Head of caudate nucleus (tissue), 42 donors: Measurements from ENCODE around the gene FBRS.

Experiments
- DNase-seq, 42 donors: peaks; one replicate each; pipeline versions ENCODE4 v3.0.0 to v3.0.0-alpha.2; 2020 to 2021; ENCODE audit warnings: mixed read lengths in 7 of 42
- intact Hi-C: fragments of 100-400 bp; cut with DNase I; formaldehyde crosslinking; loops from one replicate; pipeline ENCODE4 v1.15.0; 2022

The FBRS gene

DNA sequence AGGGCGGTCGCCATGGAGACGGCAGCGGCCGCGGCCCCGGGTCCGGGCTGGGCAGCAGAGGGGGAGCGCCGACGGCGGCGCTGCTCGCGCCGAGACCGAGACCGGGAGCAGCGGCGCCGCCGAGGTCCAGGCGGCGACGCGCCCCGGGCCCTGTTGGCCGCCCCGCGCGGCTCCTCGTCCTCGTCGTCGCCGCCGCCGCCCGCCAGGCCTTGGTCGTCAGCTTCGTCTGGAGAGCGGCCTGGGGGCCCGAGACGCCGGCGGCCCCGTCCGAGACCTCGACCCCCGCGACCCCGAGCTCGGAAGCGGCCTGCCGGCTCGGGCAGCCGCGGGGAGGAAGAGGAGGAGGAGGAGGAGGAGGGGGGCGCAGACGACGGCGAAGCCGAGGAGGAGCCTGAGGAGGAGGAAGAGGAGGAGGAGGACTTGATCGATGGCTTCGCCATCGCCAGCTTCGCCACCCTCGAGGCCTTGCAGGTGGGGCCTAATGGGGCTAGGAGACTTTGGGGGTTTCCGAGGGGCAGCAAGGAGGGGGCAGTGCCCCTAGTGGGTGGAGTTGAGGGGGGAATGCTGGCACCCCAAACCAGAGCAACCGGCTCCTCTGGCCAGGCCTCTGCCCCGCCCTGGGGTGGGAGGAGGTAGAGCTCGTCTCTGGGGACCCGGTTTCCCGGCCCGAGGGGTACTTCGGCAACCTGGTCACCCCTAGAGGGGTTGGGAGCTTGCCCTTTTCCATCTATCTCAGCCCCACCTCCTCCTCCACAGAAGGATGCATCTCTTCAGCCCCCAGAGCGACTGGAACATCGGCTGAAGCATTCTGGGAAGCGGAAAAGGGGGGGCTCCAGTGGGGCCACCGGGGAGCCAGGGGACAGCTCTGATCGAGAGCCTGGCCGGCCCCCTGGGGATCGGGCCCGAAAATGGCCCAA lies 1.5 kb downstream of the FBRS start:
- peak in 14 of 42 donors; percentile 9 to 50 (median 24) for DNase-seq
- intact Hi-C loops = loop anchor here (10.0 kb wide), 3 partner anchors 55 to 265 kb away; partner anchors contain the start of genes FBXL19 and ZNF747

DNA sequence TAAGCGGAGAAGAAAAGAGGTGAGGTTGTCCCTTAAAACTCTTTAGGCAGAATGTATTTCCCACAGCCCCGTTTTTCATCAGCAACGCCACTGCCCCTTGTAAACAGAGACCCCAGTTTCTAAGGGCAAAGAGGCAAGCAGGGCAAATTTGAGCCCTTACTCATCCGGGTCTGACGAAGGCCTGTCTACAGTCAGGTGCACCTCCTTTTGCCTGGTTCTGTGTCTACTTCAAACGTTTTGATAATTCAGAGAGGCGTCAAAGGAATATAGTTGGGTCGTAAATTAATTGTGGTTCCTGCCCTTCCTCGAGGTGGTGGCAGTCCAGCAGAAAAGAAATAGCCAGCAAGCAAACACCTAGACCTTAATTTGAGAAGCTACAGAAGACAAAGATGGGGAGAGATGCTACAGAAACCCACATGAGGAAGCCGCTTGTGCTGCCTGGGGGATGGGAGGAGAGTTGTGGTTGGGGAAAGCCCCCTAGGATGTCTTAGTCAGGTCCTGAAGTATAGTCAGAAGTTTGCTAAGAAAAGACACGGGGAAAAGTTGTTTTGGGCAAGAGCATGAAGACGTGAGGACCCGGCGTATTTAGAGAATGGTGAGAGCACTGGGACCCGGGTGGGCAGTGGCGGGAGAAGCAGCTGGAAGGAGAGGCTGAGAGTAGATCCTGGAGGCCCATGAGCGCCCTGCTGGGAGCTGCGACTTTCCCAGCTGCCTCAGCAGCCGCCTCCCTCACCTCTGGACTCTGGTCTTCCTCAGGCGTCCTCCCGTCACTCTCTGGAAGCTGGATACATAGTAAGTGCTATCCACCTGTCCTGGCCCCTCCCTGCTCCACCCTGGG lies 2.4 kb downstream of the FBRS start:
- intact Hi-C loops = no loop called here
- DNase-seq = no peak

DNA sequence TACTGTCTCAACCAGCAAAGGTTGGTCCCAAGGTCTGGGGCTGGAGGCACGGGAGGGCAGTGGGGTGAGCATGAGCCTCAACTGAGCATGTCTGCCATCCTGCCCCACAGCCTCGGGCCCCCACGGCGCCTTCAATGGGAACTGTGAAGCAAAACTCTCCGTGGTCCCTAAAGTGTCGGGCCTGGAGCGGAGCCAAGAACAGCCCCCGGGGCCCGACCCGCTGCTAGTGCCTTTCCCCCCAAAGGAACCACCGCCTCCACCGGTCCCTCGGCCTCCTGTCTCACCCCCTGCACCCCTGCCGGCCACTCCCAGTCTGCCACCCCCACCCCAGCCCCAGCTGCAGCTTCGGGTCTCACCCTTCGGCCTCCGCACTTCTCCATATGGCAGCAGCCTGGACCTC lies 4.2 kb downstream of the FBRS start:
- intact Hi-C loops = no loop called here

GRCh38 chr16:30663038-30663437 lies 4.8 kb downstream of the FBRS start:
- intact Hi-C loops = no loop called here

More for the DNA sequence above, 4.2 kb downstream of the FBRS start:
- DNase-seq = no peak

GRCh38 chr16:30663820-30664219 lies 5.6 kb downstream of the FBRS start:
- DNase-seq = peak in 33 of 42 donors; percentile 14 to 69 (median 40)
- intact Hi-C loops = no loop called here

More at GRCh38 chr16:30663038-30663437, 4.8 kb downstream of the FBRS start:
- DNase-seq = no peak

DNA sequence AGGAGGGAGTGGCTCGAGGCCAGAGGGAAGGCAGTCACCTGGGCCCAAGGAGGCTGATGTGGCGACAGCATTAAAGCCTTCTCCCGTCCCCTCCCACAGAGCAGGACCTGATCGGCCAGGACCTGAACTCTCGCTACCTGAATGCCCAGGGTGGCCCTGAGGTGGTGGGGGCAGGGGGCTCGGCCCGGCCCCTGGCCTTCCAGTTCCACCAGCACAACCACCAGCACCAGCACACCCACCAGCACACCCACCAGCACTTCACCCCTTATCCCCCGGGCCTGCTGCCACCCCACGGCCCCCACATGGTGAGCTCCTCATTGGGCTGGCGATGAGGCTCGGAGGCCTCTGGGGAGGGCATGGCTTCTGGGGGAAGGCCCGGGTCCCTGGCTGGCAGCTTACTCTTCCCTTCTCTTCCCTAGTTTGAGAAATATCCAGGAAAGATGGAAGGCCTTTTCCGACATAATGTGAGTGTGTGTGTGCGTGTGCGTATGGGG lies 6.4 kb downstream of the FBRS start:
- DNase-seq = no peak
- intact Hi-C loops = no loop called here

DNA sequence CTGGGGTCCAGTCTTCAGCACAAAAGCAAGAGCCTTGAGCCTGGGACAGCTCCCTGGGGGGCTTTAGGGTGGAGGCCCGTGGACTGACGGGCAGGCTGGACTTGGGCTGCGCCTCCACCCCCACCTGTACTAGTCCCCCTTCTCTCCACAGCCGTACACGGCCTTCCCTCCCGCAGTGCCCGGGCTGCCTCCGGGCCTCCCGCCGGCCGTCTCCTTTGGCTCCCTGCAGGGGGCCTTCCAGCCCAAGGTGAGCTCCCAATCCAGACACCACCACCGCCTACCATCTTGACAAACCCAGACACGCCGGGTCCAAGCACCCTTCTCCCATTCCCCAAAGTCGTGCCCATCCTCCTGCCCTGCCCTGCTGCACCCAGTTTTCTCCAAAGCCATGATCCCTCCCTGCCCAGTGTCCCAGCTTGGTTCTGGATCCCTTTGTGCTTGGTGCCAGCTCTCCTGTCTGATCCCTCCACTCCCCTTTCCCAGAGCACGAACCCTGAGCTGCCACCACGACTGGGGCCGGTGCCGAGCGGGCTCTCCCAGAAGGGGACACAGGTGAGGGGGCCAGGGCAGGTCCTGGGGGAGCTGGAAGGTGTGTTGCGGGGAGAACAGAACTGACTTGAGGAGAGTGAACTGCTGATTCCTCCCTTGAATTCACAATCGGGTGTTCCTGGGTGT lies 7.1 kb downstream of the FBRS start:
- DNase-seq = no peak
- intact Hi-C loops = no loop called here

DNA sequence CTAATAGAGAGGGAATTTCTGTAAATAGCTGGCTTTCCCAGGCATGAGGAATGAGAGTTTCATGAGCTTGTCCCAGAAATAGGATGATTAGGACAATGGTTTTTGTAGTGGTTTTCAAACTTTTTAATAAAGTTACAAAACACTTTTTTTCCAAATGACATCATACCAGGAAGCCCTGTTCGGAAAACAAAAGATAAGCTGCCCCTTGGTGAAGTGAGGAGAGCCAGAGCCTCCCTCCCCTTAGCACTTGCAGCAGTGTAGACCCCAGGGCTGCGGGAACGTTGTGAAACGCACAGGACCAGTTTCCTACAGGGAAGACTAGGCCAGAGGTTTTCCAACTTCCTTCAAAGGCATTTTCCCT lies 7.6 kb downstream of the FBRS start:
- intact Hi-C loops = no loop called here

DNA sequence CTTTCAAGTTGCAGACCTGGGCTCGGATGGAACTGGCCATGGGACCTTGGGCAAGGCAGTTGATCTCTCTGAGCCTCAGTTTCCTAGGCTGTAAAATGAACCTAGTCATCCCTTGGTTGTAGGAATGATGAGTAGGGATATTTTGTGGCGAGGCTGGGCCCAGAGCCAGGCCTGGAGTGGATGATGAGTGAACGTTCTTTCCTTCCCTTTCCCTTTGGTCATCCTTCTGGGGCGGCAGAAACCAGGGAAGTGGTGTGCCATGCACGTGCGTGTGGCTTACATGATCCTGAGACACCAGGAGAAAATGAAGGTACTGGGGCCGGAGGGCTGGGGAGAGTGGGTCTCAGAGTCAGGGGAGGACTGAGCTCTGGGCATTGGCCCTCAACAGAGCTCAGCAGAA lies 8.4 kb downstream of the FBRS start:
- intact Hi-C loops = no loop called here

More for the DNA sequence above, 7.6 kb downstream of the FBRS start:
- no peak for DNase-seq

DNA sequence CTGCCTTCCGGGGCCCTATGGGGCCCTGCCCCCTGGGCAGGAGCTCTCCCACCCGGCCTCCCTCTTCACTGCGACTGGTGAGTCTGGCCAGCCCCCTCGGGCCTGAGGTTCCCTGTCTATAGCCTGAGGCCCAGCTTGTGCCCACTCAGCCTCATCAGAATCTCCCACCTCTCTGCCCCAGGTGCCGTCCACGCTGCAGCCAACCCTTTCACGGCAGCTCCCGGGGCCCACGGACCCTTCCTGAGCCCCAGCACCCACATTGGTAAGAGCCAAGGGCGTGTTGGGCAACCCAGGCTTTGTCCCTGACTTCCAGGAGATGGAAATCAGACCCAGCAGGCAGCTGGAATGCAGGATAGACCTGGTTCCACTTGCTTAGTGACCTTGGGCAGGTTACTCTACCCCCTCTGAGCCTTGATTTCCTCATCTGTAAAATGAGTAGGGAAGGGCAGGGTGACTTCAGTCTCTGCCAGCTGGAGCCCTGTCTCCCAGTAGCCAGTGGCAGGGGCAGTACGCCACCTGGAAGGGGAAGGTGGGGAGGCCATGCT lies 9.2 kb downstream of the FBRS start:
- intact Hi-C loops = no loop called here

More for the DNA sequence above, 8.4 kb downstream of the FBRS start:
- no peak for DNase-seq

GRCh38 chr16:30668393-30668792 lies 10.2 kb downstream of the FBRS start:
- intact Hi-C loops = no loop called here
- no peak for DNase-seq

More for the DNA sequence above, 9.2 kb downstream of the FBRS start:
- no peak for DNase-seq

GRCh38 chr16:30669026-30669902 lies 11.0 kb downstream of the FBRS start:
- intact Hi-C loops = no loop called here
- DNase-seq = no peak

GRCh38 chr16:30669903-30670824 lies 11.9 kb downstream of the FBRS start:
- no peak for DNase-seq
- intact Hi-C loops = no loop called here

DNA sequence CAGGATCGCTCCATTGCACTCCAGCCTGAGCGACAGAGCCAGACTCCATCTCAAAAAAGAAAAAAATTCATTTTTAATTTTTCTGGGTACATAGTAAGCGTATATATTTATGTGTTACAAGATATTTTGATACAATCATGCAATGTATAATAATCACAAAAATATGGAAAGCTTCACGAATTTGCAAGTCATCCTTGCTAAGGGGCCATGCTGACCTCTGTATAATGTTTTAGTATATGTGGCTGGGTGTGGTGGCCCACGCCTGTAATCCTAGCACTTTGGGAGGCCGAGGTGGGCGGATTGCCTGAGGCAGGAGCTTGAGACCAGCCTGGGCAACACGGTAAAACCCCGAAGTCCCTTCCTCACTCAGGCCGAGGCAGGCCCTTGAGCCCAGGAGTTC lies 16.9 kb downstream of the FBRS start:
- DNase-seq = no peak

DNA sequence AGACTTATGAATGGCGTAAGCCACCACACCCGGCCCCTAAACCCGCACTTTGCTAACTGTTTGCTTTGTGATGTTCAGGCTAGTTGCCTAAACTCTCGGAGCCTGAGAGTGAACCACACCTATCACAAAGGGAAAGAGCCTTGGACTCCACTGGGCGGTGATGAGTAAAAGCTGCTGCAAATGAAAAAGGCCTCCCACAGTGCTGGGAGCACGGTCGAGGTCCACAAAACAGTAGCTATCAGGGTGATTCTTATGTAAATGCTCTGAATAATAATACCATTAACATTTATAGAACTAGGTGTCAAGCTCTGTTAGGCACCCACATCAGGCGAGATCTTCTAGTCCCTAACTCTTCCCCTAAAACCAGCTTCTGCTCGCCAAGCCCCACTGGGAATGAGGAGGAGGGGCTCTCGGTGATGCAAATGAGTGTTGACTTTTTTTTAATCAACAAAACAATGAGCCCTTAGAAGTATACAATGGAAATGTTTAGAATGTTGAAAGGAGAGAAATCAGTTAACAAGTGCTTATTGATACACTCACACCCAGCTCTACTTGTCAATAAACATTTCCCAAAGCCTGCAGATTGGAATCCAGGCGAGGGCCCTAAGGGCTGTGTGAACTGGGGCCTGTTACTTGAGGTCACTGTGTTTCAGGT lies 19.8 kb downstream of the FBRS start:
- intact Hi-C loops = no loop called here
- peak in 2 of 42 donors; percentile 3 to 38 for DNase-seq

More for the DNA sequence above, 16.9 kb downstream of the FBRS start:
- intact Hi-C loops = no loop called here

DNA sequence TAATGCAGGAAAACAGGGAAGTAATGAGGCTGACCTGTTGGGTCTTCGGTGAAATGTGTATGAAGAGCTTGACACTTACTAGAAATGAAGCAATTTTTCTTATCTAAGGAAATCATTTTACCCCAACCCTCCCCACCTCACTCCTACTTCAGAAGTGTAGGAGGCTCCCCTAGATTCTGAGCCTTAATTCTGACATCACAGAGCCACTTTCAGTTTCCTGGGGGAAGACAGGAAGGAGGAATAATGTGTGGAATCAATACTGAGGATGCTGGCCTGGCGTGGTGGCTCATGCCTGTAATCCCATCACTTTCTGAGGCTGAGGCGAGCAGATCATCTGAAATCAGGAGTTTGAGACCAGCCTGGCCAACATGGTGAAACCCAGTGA lies 20.3 kb downstream of the FBRS start:
- intact Hi-C loops = no loop called here

More for the DNA sequence above, 20.3 kb downstream of the FBRS start:
- peak in 8 of 42 donors; percentile 13 to 67 (median 26) for DNase-seq
